ENCODE measurements around the gene CDC42EP3.

Gene CDC42EP3

DNA sequence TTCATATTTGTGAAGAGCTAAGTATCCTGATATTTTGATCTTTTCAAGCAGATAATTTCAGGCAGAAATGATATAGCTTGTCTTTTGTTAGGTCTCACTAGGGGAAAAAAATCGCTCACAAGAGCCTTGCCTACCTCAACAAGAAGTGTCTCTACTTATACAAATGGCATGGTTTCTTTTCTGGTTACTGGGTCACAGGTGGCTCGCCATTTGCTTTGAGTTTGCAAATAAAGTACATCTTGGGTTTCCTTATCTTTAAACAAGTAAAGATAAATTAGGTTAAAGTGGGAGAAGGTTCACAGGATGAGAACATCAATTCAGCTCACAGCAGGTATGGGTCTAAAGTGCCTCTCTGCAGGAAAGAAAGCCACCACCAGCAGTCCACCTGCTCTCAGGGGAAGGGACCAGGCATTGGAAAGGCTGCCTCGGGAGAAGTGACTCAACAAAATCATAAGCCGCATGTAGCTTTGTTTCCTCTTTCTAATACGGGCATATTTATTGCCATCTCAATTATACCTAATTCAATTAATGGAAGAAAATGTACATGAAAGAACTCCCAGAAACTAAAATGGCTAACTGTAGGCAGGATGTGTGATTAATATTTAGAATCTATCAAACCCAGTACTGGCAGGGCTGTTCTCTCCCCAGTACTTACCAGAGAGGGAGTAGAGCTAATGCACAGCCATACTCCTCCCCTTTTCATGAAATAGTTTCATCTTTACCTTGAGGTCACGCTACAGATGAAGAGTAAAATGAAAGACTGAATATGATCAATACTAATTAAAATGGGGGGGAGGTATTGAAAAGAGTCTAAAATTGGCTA, 28.3 kb downstream of the CDC42EP3 start:
- FAIRE-seq (no peak), DNase-seq (ENCODE audit: insufficient read length) (no peak)
- TF ChIP-seq POLR2AphosphoS5 (IDR thresholded peaks at IDR 0.05; ENCODE audit: low read depth, low read length) (no peak), POLR2A (IDR thresholded peaks at IDR 0.05; ENCODE audit: low read depth, low read length) (no peak), TAF1 (IDR thresholded peaks at IDR 0.05; ENCODE audit: borderline replicate concordance, low read depth, low read length) (no peak)

DNA sequence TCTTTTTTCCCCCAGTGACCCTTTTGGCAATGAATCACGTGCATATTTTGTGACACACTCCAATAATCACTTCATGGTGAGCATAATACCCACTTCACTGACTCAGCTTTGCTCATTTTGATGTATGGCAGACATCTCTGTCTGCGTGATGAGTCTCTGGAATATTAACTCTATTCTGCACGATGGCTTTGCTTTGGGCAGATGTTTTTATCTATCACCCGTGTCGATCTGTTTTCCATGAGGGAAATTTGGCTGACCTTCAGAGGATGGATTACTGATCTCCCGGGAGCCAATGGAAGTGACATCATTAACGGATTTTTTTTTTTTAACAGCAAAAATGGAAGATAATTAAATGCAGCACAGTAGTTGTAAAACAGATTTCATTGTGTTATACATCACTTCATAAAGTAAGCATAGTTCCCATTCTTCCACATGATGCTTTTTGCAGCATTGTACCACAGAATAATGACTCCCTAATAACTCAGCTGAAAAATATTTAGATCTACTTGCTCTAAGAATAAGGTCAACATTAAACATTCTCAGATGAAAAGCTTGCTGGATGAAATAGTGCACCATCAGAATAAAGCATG, 29.8 kb downstream of the CDC42EP3 start:
- DNase-seq (ENCODE audit: insufficient read length) (no peak), FAIRE-seq (no peak)
- TF ChIP-seq POLR2A (IDR thresholded peaks at IDR 0.05; ENCODE audit: low read depth, low read length) (no peak), TAF1 (IDR thresholded peaks at IDR 0.05; ENCODE audit: borderline replicate concordance, low read depth, low read length) (no peak), POLR2AphosphoS5 (IDR thresholded peaks at IDR 0.05; ENCODE audit: low read depth, low read length) (no peak)

DNA sequence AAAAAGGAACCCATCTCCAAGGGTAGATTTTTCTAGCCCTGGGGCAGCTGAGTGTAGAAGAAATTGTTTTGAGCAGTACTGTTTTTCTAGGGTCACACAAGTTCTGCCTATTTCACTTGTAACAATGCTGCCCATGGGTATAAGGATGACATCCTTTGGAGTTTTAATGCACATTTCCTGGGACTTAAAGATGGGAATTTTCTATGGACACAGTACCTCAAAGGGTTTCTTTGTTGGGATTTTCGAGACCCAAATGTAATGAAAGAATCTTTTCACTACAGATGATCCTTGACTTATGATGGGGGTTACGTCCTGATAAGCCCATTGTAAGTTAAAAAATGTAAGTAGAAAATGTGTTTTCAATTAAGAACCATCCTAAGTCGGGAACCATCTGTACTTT, 31.8 kb downstream of the CDC42EP3 start:
- TF ChIP-seq POLR2A (IDR thresholded peaks at IDR 0.05; ENCODE audit: low read depth, low read length) = no peak
- no peak for TF ChIP-seq TAF1 (IDR thresholded peaks at IDR 0.05; ENCODE audit: borderline replicate concordance, low read depth, low read length)
- TF ChIP-seq POLR2AphosphoS5 (IDR thresholded peaks at IDR 0.05; ENCODE audit: low read depth, low read length) = no peak; the same call in 1 of the 2 replicates
- FAIRE-seq (no peak), DNase-seq (ENCODE audit: insufficient read length) (no peak)

DNA sequence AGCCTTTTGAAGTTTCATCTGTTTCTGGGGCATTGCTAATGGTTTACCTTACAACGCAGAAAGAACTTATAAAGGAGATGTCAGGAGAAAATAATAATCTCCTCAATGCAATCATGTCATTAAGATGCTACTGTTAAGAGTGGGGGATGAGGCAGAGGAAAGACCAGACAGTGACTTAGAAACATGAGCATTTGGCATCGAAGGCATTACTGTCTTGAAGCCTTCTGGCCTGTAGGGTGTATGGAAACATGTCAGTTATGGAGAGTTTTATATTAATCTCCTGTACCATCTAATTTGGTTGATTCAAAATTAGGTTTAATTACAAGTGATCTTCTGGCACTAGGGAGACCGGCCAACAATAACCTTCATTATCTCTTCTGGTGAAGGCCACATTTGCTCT, 32.5 kb downstream of the CDC42EP3 start:
- FAIRE-seq (no peak), DNase-seq (ENCODE audit: insufficient read length) (no peak)
- no peak for TF ChIP-seq POLR2AphosphoS5 (IDR thresholded peaks at IDR 0.05; ENCODE audit: low read depth, low read length)
- no peak for TF ChIP-seq TAF1 (IDR thresholded peaks at IDR 0.05; ENCODE audit: borderline replicate concordance, low read depth, low read length)
- TF ChIP-seq POLR2A (IDR thresholded peaks at IDR 0.05; ENCODE audit: low read depth, low read length) = no peak

DNA sequence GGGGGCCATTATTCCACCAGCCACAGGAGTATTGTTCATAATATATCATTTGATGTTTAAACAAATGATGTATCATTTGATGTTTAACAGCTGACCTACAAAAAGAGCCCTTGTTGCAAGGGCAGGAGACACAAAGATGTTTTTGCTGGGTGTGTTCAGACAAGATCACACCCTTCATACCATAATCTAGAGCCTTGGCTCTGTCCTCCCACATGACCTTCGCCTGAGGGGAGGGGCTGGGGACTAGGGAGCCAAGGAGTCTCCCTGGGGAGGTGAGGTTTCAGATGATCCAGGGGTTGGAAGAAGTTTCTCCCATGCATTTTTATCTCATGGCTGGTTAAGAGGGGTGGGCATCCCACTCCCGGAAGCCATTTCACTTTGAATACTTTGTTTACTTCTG, 33.5 kb downstream of the CDC42EP3 start:
- TF ChIP-seq POLR2A (IDR thresholded peaks at IDR 0.05; ENCODE audit: low read depth, low read length) = peak; percentile 38; the same call in 1 of the 2 replicates
- no peak for TF ChIP-seq POLR2AphosphoS5 (IDR thresholded peaks at IDR 0.05; ENCODE audit: low read depth, low read length)
- TF ChIP-seq TAF1 (IDR thresholded peaks at IDR 0.05; ENCODE audit: borderline replicate concordance, low read depth, low read length) = no peak
- FAIRE-seq = no peak
- DNase-seq (ENCODE audit: insufficient read length) = no peak

DNA sequence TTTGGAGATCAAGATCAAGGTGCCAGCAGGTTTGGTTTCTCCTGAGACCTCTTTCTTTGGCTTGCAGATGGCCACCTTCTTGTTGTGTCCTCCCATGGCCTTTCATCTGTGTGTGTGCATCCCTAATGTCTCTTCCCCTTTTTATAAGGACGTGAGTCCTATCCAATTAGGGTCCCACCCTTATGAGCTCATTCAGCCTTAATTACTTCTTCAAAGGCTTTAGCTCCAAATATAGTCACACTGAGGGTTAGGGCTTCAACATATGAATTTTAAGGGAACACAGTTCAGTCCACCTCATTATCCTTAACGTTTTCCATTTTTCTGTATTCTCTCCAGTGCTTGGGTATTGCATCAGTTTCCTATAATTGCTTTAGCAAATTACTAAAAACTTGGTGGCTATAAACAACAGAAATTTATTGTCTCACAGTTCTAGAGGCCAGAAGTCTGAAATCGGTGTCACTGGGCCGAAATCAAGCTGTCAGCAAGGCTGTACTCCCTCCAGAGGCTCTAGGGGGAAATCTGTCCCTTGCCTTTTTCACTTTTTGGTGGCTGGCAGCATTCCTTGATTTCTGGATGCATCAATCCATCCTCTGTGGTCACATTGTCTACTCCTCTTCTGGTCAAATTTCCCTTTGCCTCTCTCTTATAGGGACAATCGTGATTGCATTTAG, 34.1 kb downstream of the CDC42EP3 start:
- no peak for FAIRE-seq
- TF ChIP-seq POLR2A (IDR thresholded peaks at IDR 0.05; ENCODE audit: low read depth, low read length) = no peak
- no peak for TF ChIP-seq TAF1 (IDR thresholded peaks at IDR 0.05; ENCODE audit: borderline replicate concordance, low read depth, low read length)
- TF ChIP-seq POLR2AphosphoS5 (IDR thresholded peaks at IDR 0.05; ENCODE audit: low read depth, low read length) = no peak
- DNase-seq (ENCODE audit: insufficient read length) = no peak

DNA sequence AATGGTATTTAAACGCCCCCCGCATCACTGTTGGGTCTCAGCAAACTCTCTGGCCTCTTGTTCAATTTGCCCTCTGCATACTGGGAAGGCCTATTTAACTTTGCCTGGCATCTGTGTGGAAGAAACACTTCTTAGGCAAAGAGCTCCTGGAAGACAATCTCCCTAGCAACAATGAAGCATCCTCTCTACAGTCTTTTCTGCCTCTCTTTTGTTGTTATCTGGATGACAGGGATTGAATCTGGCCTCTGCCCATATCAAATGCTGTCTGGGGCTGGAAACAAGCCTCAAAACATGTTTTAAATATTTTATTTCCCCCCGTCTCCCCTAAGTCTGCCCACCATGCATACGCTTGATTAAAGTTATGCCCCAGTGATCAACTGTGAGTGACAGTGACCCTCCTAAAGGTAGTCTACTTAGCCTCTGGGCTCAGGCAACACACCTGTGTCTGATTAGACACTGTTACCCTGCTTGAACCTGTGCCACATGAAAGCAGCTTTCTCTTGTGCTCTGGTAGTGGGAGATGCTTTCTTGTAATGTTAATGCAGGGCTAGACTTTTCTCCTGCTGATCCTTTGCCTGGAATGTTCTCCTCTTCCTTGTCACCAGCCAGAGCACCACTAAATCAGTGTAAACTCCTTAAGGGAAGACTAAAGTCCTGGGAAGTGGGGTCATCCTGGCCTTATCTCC, 34.9 kb downstream of the CDC42EP3 start:
- TF ChIP-seq POLR2AphosphoS5 (IDR thresholded peaks at IDR 0.05; ENCODE audit: low read depth, low read length) (peak; percentile 37; the same call in 1 of the 2 replicates), POLR2A (IDR thresholded peaks at IDR 0.05; ENCODE audit: low read depth, low read length) (peak; percentile 26; the same call in 1 of the 2 replicates), TAF1 (IDR thresholded peaks at IDR 0.05; ENCODE audit: borderline replicate concordance, low read depth, low read length) (no peak)
- FAIRE-seq = no peak
- DNase-seq (ENCODE audit: insufficient read length) = no peak

DNA sequence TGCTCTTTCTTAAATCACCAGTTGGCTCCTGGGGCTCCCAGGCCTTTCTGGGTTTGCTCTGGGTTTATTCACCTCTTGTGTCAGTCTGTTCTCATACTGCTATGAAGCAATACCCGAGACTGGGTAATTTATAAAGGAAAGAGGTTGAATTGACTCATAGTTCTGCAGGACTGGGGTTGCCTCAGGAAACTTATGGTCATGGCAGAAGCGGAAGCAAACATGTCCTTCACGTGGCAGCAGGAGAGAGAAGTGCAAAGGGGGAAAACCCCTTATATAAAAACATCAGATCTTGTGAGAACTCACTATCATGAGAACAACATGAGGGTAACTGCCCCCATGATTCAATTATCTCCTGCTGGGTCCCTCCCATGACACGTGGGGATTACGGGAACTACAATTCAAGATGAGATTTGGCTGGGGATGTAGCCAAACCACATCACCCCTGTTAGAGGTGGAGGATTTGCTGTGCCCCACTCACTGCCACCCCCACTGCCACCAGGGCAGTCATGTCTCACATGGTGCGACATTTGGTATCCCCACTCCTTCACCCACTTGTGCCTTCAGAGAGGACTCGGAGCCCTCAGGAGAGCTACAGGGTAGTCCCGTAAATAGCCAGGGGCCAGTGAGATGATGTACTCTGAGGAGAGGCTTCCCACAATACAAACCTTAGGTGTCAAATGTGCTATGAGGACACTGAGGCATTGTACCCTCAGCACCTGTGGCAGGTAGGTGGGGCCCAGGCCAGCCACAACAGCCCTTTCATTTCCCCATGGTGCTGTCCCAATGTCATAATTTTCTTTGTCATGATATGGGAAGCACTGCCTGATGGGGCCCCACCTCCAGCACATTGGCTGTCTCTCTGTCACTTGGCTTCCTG, 35.7 kb downstream of the CDC42EP3 start:
- peak; percentile 19; the same call in 1 of the 2 replicates for TF ChIP-seq POLR2A (IDR thresholded peaks at IDR 0.05; ENCODE audit: low read depth, low read length)
- TF ChIP-seq TAF1 (IDR thresholded peaks at IDR 0.05; ENCODE audit: borderline replicate concordance, low read depth, low read length) = no peak; the same call in 1 of the 2 replicates
- FAIRE-seq (peak; percentile 94), DNase-seq (ENCODE audit: insufficient read length) (no peak)

DNA sequence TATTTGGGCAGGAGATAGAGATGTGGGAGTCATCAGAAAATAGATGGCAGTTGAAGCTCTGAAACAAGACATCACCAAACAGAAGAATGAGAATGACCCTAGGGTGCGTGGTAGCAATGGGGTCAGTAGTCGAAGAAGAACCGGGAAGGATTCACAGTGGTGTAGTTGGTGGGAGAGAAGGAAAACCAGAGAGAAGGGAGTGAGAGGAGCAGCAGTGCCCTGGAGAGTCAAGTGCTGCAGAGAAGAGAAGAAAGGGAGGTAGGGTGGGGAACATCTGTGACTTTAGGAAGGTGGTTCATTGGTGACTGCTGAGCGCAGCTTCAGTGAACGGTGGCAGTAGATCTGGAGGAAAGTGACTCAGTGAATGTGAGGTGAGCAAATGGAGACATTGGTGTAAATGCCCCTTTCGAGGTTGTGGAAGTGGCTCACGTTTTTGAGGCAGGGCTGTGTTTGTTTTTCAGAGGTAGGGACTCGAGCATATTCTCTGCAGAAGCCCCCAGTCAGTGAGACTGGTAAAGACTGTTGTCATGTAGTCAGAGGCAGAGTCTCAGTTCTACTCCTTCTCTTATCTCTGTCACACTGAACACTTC, 36.4 kb downstream of the CDC42EP3 start:
- DNase-seq (ENCODE audit: insufficient read length) = no peak
- no peak for FAIRE-seq
- TF ChIP-seq POLR2AphosphoS5 (IDR thresholded peaks at IDR 0.05; ENCODE audit: low read depth, low read length) (peak; percentile 96), POLR2A (IDR thresholded peaks at IDR 0.05; ENCODE audit: low read depth, low read length) (peak; percentile 83; the same call in 1 of the 2 replicates), TAF1 (IDR thresholded peaks at IDR 0.05; ENCODE audit: borderline replicate concordance, low read depth, low read length) (no peak)

DNA sequence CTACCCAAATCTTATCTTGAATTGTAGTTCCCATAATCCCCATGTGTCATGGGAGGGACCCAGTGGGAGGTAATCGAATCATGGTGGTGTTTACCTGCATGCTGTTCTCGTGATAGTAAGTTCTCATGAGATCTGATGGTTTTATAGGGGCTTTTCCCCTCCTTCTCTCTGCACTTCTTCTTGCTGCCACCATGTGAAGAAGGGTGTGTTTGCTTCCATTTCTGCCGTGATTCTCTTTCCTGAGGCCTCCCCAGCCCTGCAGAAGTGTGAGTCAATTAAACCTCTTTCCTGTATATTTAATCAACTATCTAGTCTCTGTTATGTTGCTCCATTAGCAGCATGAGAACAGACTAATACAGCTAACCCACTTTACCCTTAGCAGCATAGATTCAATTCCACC, 37.6 kb downstream of the CDC42EP3 start:
- DNase-seq (ENCODE audit: insufficient read length) = no peak
- TF ChIP-seq TAF1 (IDR thresholded peaks at IDR 0.05; ENCODE audit: borderline replicate concordance, low read depth, low read length) = no peak
- TF ChIP-seq POLR2AphosphoS5 (IDR thresholded peaks at IDR 0.05; ENCODE audit: low read depth, low read length) = peak; percentile 46; the same call in 1 of the 2 replicates
- peak; percentile 65; the same call in 1 of the 2 replicates for TF ChIP-seq POLR2A (IDR thresholded peaks at IDR 0.05; ENCODE audit: low read depth, low read length)
- FAIRE-seq = peak; percentile 66

Measured in GM12892 (cell line).